Hematopoietic multipotent progenitor cell (in vitro differentiated cells): ENCODE measurements around the gene USP16. TPM values are rescaled to one million over a fixed set of nuclear protein-coding genes. Genes with fewer than 3 reads are reported as not detected.
A peak's percentile ranks its signal among the peaks of the same experiment; 100 is the strongest.

Experiments
- DNase-seq, 3 donors: peaks; one replicate each; pipeline ENCODE4 v3.0.0-alpha.2; 2011 to 2015; ENCODE audit warnings: low read depth in 2 of 3, low spot score in 2 of 3
- total RNA-seq: library from RNA; depleted of rRNA; stranded (reverse); fragments of >200 nt; gene quantifications from one replicate; pipeline ENCODE4 v1.2.3, GENCODE V29; 2012

USP16 gene
- total RNA-seq, 1 donor = 6.7 TPM

- peak in 1 of 3 donors; percentile 65 for DNase-seq
Observed at GRCh38 chr21:29080454-29080941, 56.0 kb downstream of the USP16 start.

- DNase-seq = no peak
Observed at GRCh38 chr21:29082046-29082815, 57.8 kb downstream of the USP16 start.

GRCh38 chr21:29083306-29083705 is 58.8 kb downstream of the USP16 start:
- no peak for DNase-seq

DNA sequence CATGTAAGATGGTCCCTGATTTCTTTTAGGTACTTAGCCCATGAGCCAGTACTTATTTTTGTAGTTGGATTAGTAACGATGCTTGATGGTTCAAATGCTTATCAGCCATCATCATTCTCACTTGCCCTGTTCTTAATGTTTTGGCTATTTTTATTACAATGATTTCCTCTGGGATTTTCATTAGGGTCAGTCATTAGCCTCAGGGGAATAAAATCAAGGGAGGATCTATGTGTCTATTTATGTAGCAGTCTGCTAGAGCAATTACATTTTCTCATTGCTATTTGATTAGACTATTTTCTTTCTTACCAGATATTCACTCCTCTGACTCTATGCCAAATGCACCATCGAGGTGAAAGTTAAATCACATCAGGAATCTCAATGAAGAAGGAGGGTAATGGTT is 59.9 kb downstream of the USP16 start:
- DNase-seq = no peak

GRCh38 chr21:29085106-29085752 is 60.8 kb downstream of the USP16 start:
- no peak for DNase-seq

DNA sequence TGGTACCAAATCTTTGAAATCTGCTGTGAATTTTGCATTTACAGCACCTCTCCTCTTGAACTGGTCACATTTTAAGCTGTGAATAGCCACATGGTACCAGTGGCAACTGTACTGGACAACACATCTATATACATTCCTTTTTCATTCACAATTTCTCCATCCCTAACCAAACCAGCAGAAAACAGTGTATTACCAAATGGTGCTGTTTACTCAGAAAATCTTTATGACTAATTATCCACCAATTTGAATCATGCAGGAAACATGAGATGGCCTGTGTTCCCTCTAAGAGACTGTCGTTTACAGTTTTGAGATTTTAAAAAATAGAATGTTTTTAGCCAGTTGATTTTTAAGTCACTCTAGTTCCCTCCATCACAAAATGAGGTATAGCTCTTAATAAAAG is 66.6 kb downstream of the USP16 start:
- no peak for DNase-seq

DNA sequence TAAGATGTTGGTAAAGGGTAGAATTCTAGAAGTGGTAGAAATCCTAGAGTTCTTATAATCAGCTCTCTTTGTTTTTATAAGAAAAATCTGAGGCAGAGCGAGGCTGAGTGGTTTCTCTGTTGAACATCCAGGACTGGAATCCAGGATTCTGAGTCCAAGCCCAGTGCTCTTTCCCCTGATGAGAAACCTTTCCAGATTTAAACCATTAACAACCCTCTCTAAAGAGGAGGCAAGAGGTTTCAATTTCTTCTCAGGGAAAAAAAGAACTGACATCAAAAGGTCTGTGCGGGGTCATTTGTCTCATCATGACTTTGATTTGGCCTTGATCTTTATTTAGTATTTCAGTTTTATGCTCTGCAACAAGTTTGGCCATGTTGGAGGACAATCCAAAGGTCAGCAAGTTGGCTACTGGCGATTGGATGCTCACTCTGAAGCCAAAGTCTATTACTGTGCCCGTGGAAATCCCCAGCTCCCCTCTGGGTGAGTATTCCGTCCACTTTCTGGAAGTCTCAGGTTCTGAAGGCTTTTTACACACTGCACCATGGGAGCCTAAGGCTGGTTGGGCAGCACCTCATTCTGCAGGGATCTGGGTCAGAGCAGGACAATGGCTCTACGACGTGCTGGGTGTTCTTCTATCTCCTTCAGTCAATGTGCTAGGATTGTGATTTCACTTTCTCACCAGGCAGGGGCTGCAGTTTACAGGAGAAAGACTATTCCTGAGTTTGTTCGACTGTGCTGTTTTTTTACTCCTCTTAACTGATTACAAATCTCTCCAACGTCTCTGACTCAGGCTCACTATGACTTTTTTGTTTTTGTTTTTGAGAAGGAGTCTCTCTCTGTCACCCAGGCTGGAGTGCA is 67.9 kb downstream of the USP16 start:
- DNase-seq = no peak

DNA sequence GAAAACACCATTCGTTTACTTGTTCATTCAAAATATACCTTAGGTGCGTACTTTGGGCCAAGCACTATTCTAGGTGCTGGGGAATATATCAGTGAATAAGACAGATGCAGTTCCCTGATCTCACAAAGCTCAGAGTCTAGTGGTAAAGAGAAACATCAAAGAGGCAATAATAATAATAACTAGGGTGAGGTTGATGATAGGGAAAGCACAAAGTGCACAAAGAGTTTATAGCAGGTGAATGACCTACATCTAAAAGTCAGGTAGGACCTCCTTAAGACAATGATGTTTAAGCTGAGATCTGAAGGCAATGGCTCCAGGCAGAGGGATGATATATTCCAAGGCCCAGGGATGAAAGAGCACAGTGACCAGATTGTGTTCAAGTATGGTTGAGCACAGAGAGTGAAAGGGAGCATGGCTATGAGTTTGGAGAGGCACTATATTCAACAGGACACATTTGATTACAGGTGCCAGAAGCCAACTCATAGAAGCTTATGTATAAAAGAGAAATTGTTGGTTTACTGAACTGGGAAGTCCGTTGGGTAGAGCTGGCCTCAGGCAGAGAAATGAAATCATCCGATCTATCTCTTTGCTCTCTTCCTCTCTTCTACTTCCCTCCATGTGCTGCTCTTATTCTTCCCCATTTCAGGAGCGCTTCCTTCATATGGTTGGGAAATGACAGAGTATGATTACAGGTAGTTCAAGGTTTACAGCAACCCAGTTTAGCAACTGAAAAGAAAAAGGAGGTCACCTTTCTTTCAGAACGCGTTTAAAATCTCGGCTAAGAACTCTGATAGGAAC is 71.9 kb downstream of the USP16 start:
- no peak for DNase-seq

DNA sequence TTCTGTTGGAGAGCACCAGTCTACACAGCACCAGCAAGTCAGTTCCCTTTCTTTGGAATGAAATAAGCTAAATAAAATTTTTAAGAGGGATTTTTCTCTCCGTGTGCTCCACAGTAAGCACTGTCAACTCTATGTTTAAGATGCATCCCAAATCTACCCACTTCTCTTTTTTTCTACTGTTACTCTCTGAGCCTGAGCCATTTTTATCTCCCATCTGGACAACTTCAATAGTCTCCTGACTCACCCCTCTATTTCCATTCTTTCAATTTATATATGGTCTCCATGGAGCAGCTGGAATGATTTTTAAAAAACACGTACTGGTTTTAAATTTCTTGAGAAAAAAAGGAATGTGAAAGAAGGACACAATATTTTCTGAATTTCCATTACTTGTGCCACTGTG is 73.7 kb downstream of the USP16 start:
- no peak for DNase-seq

DNA sequence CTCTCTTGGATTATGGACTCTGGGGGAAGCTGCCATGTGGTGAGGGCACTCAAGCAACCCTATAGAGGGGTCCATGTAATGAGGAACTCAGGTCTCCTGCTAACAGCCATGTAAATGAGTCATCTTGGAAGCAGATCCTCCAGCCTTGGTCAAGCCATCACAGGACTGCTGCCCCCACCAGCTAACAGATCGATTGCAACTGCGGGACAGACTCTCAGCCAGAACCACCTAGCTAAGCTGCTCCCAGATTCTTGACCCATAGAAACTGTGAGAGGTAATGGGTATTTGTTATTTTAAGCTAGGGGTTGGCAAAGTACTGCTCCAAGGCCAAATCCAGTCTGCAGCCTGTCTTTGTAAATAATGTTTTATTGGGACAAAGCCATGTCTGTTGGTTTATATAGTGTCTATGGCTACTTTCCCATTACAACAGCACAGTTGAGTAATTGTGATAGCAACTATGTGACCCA is 78.4 kb downstream of the USP16 start:
- DNase-seq = no peak

Other genes with a start within 250 kb of the USP16 start
- 10.5 TPM for gene LTN1, start 31.8 kb upstream of the USP16 start, total RNA-seq
- 4.3 TPM for gene RWDD2B, start 5.3 kb upstream of the USP16 start, total RNA-seq
- gene CCT8, start 49.0 kb downstream of the USP16 start, total RNA-seq = 109 TPM
- 4.3 TPM for gene MAP3K7CL, start 106.0 kb downstream of the USP16 start, total RNA-seq